IgD-negative memory B cell (primary cell): ENCODE data around the gene ZNF677. TPM values are rescaled to one million over a fixed set of nuclear protein-coding genes. Genes with fewer than 3 reads are reported as not detected.
"Not testable (repeated sequence)": the region's sequence is repeated elsewhere in the genome, so short reads cannot be mapped to it uniquely, and the experiment has no call there.

Experiments
- H3K27ac Mint-ChIP-seq, 3 donors: one replicate each; pipeline ENCODE4 v1.8.0; 2020 to 2022; ENCODE audit warnings: mild to moderate bottlenecking in 3 of 3, mixed read lengths in 3 of 3, moderate library complexity in 1 of 3
- H3K27me3 Mint-ChIP-seq: one replicate; pipeline ENCODE4 v1.8.0; 2021; ENCODE audit warnings: mixed read lengths
- H3K36me3 Mint-ChIP-seq: one replicate; pipeline ENCODE4 v1.8.0; 2020; ENCODE audit warnings: mild to moderate bottlenecking, mixed read lengths
- H3K4me1 Mint-ChIP-seq, 3 donors: one replicate each; pipeline ENCODE4 v1.8.0; 2020 to 2022; ENCODE audit warnings: mixed read lengths in 3 of 3, mild to moderate bottlenecking in 1 of 3
- H3K4me3 Mint-ChIP-seq, 4 donors: one replicate each; pipeline ENCODE4 v1.8.0; 2020 to 2022; ENCODE audit warnings: mild to moderate bottlenecking in 4 of 4, mixed read lengths in 4 of 4, moderate library complexity in 3 of 4
- H3K9me3 Mint-ChIP-seq, 3 donors: one replicate each; pipeline ENCODE4 v1.8.0; 2020 to 2021; ENCODE audit warnings: mixed read lengths in 3 of 3, mild to moderate bottlenecking in 1 of 3
- polyA plus RNA-seq: library from polyadenylated mRNA; unstranded; fragments of 300-500 nt; fragmentation: Illumina TruSeq; gene quantifications from one replicate; pipeline ENCODE4 v1.2.3, GENCODE V29; 2021

The ZNF677 gene
- polyA plus RNA-seq, 1 donor from 2014 or later = 8.7 TPM

GRCh38 chr19:53222716-53223115, 32.0 kb downstream of the ZNF677 start:
- H3K4me3 Mint-ChIP-seq, H3K36me3 Mint-ChIP-seq, H3K27ac Mint-ChIP-seq, H3K4me1 Mint-ChIP-seq, H3K27me3 Mint-ChIP-seq: not testable (repeated sequence)
- peaks cover 10 to 40% (median 38%) of the 10 kb centered on the region in 3 donors for H3K9me3 Mint-ChIP-seq

GRCh38 chr19:53212703-53213320, 41.9 kb downstream of the ZNF677 start:
- no peaks in the 10 kb centered on the region for H3K4me1 Mint-ChIP-seq
- peaks cover 7% of the 10 kb centered on the region for H3K36me3 Mint-ChIP-seq
- H3K9me3 Mint-ChIP-seq = peaks cover 15 to 47% (median 44%) of the 10 kb centered on the region in 3 donors
- no peak overlapping the region for H3K27ac Mint-ChIP-seq
- H3K27me3 Mint-ChIP-seq = no peaks in the 10 kb centered on the region
- H3K4me3 Mint-ChIP-seq = no peak overlapping the region

GRCh38 chr19:53211554-53211953, 43.1 kb downstream of the ZNF677 start:
- H3K4me1 Mint-ChIP-seq = not testable (repeated sequence)
- Mint-ChIP-seq H3K9me3 (peaks cover 22 to 54% (median 51%) of the 10 kb centered on the region in 3 donors), H3K36me3 (peaks cover 16% of the 10 kb centered on the region)

GRCh38 chr19:53196777-53197396, 57.8 kb downstream of the ZNF677 start:
- peaks cover 13 to 24% (median 17%) of the 10 kb centered on the region in 3 donors for H3K4me1 Mint-ChIP-seq
- H3K27ac Mint-ChIP-seq = peak overlapping the region; percentile 92 to 99 (median 99)
- H3K27me3 Mint-ChIP-seq = no peaks in the 10 kb centered on the region
- H3K4me3 Mint-ChIP-seq = peak overlapping the region; percentile 87 to 100 (median 98)
- H3K9me3 Mint-ChIP-seq = peaks cover 10 to 18% (median 16%) of the 10 kb centered on the region in 3 donors
- peaks cover 16% of the 10 kb centered on the region for H3K36me3 Mint-ChIP-seq

More at GRCh38 chr19:53211554-53211953, 43.1 kb downstream of the ZNF677 start:
- peak overlapping the region in 1 of 4 donors; percentile 32 for H3K4me3 Mint-ChIP-seq
- not testable (repeated sequence) for H3K27ac Mint-ChIP-seq, H3K27me3 Mint-ChIP-seq

GRCh38 chr19:53195265-53195903, 59.3 kb downstream of the ZNF677 start:
- H3K9me3 Mint-ChIP-seq = peaks cover 9 to 15% (median 14%) of the 10 kb centered on the region in 3 donors
- peaks cover 12% of the 10 kb centered on the region for H3K36me3 Mint-ChIP-seq
- H3K27ac Mint-ChIP-seq = peak overlapping the region; percentile 44 to 87 (median 68)
- H3K27me3 Mint-ChIP-seq = no peaks in the 10 kb centered on the region
- H3K4me1 Mint-ChIP-seq = peaks cover 13 to 24% (median 19%) of the 10 kb centered on the region in 3 donors
- peak overlapping the region in 3 of 4 donors; percentile 65 to 72 (median 67) for H3K4me3 Mint-ChIP-seq

GRCh38 chr19:53193535-53194222, 61.0 kb downstream of the ZNF677 start:
- peaks cover 7 to 16% (median 13%) of the 10 kb centered on the region in 3 donors for H3K9me3 Mint-ChIP-seq
- H3K4me3 Mint-ChIP-seq = peak overlapping the region; percentile 92 to 99 (median 96)
- H3K36me3 Mint-ChIP-seq = peaks cover 8% of the 10 kb centered on the region
- no peaks in the 10 kb centered on the region for H3K27me3 Mint-ChIP-seq
- H3K27ac Mint-ChIP-seq = peak overlapping the region in 1 of 3 donors; percentile 54
- H3K4me1 Mint-ChIP-seq = peaks cover 17 to 24% (median 19%) of the 10 kb centered on the region in 3 donors

- peak within 1 kb of the TSS; percentile 54 to 98 (median 93) for H3K27ac Mint-ChIP-seq
- H3K36me3 Mint-ChIP-seq = peaks cover 8% of the 10 kb centered on the region
- peaks cover 17 to 24% (median 19%) of the 10 kb centered on the region in 3 donors for H3K4me1 Mint-ChIP-seq
- no peaks in the 10 kb centered on the region for H3K27me3 Mint-ChIP-seq
- H3K9me3 Mint-ChIP-seq = peaks cover 7 to 16% (median 13%) of the 10 kb centered on the region in 3 donors
- H3K4me3 Mint-ChIP-seq = peak within 1 kb of the TSS; percentile 92 to 99 (median 96)
These were observed 61.7 kb downstream of the ZNF677 start, which contains the start of gene ZNF665 for GRCh38 chr19:53192771-53193534. Gene ZNF665, minus strand, starts transcription at chr19:53193358. Its CDS starts 10,460 bp downstream, at chr19:53182898.

- peaks cover 4% of the 10 kb centered on the region for H3K36me3 Mint-ChIP-seq
- H3K9me3 Mint-ChIP-seq = peaks cover 6 to 18% (median 7%) of the 10 kb centered on the region in 3 donors
- H3K4me1 Mint-ChIP-seq = peaks cover 13 to 17% (median 16%) of the 10 kb centered on the region in 3 donors
- no peak overlapping the region for H3K27ac Mint-ChIP-seq
- peak overlapping the region in 1 of 4 donors; percentile 39 for H3K4me3 Mint-ChIP-seq
- no peaks in the 10 kb centered on the region for H3K27me3 Mint-ChIP-seq
These were observed 64.4 kb downstream of the ZNF677 start for GRCh38 chr19:53190253-53190652.

- H3K27me3 Mint-ChIP-seq, H3K27ac Mint-ChIP-seq, H3K36me3 Mint-ChIP-seq, H3K4me3 Mint-ChIP-seq: not testable (repeated sequence)
- peaks cover 4 to 18% (median 7%) of the 10 kb centered on the region in 3 donors for H3K9me3 Mint-ChIP-seq
- H3K4me1 Mint-ChIP-seq = peaks cover 10 to 16% (median 14%) of the 10 kb centered on the region in 3 donors
These were observed 64.9 kb downstream of the ZNF677 start for GRCh38 chr19:53189691-53190198.

Other genes with a start within 250 kb of the ZNF677 start
- 0.21 TPM for gene ERVV-1, start 241.0 kb downstream of the ZNF677 start, polyA plus RNA-seq
- gene ERVV-2, start 210.1 kb downstream of the ZNF677 start, polyA plus RNA-seq = not detected
- gene ZNF160, start 151.5 kb downstream of the ZNF677 start, polyA plus RNA-seq = 23.0 TPM
- gene ZNF415, start 122.0 kb downstream of the ZNF677 start, polyA plus RNA-seq = 4.9 TPM
- 8.6 TPM for gene ZNF347, start 95.8 kb downstream of the ZNF677 start, polyA plus RNA-seq
- gene ZNF665, start 61.5 kb downstream of the ZNF677 start, polyA plus RNA-seq = 8.2 TPM
- not detected for gene VN1R2, start 3.4 kb upstream of the ZNF677 start, polyA plus RNA-seq
- not detected for gene VN1R4, start 12.8 kb upstream of the ZNF677 start, polyA plus RNA-seq
- gene ZNF845, start 78.9 kb upstream of the ZNF677 start, polyA plus RNA-seq = 11.6 TPM
- 12.4 TPM for gene ZNF525, start 110.8 kb upstream of the ZNF677 start, polyA plus RNA-seq
- gene ZNF765, start 140.3 kb upstream of the ZNF677 start, polyA plus RNA-seq = 11.0 TPM
- gene ZNF761, start 177.1 kb upstream of the ZNF677 start, polyA plus RNA-seq = 10.3 TPM
- gene ZNF813, start 212.9 kb upstream of the ZNF677 start, polyA plus RNA-seq = 7.2 TPM